ENCODE measurements around the gene GPR146.

Gene GPR146

GRCh38 chr7:1080252-1080920 is 36.0 kb downstream of the GPR146 start:
- Histone ChIP-seq H3K9ac (ENCODE audit: low read length) (no peak overlapping the region), H3K9me3 (ENCODE audit: low read length) (no peaks in the 10 kb centered on the region), H3K27ac (ENCODE audit: low read depth, low read length) (no peak overlapping the region), H3K4me1 (ENCODE audit: insufficient read depth, low read length) (no peaks in the 10 kb centered on the region), H3K4me3 (ENCODE audit: low read depth in 1 of 2, low read length in 2 of 2) (no peak overlapping the region), H3K36me3 (ENCODE audit: insufficient read depth, low read length) (no peaks in the 10 kb centered on the region), H3K27me3 (ENCODE audit: control insufficient read depth in 1 of 2, insufficient read depth in 2 of 2, low read length in 2 of 2) (no peaks in the 10 kb centered on the region)

- H3K4me3 ChIP-seq (ENCODE audit: low read depth in 1 of 2, low read length in 2 of 2), result no peak overlapping the region
- no peak overlapping the region for H3K27ac ChIP-seq (ENCODE audit: low read depth, low read length)
- H3K4me1 ChIP-seq (ENCODE audit: insufficient read depth, low read length), result no peaks in the 10 kb centered on the region
Observed at GRCh38 chr7:1080921-1081255, 36.5 kb downstream of the GPR146 start.

GRCh38 chr7:1081336-1081735 is 37.0 kb downstream of the GPR146 start:
- Histone ChIP-seq H3K27ac (ENCODE audit: low read depth, low read length) (no peak overlapping the region), H3K9me3 (ENCODE audit: low read length) (no peaks in the 10 kb centered on the region), H3K4me3 (ENCODE audit: low read depth in 1 of 2, low read length in 2 of 2) (no peak overlapping the region), H3K27me3 (ENCODE audit: control insufficient read depth in 1 of 2, insufficient read depth in 2 of 2, low read length in 2 of 2) (no peaks in the 10 kb centered on the region), H3K36me3 (ENCODE audit: insufficient read depth, low read length) (no peaks in the 10 kb centered on the region), H3K4me1 (ENCODE audit: insufficient read depth, low read length) (peaks cover 2% of the 10 kb centered on the region), H3K9ac (ENCODE audit: low read length) (no peak overlapping the region)

More at GRCh38 chr7:1080921-1081255, 36.5 kb downstream of the GPR146 start:
- Histone ChIP-seq H3K9me3 (ENCODE audit: low read length) (no peaks in the 10 kb centered on the region), H3K27me3 (ENCODE audit: control insufficient read depth in 1 of 2, insufficient read depth in 2 of 2, low read length in 2 of 2) (no peaks in the 10 kb centered on the region), H3K9ac (ENCODE audit: low read length) (no peak overlapping the region), H3K36me3 (ENCODE audit: insufficient read depth, low read length) (no peaks in the 10 kb centered on the region)

- Histone ChIP-seq H3K9ac (ENCODE audit: low read length) (no peak overlapping the region), H3K4me1 (ENCODE audit: insufficient read depth, low read length) (peaks cover 7% of the 10 kb centered on the region), H3K4me3 (ENCODE audit: low read depth in 1 of 2, low read length in 2 of 2) (no peak overlapping the region), H3K9me3 (ENCODE audit: low read length) (no peaks in the 10 kb centered on the region), H3K36me3 (ENCODE audit: insufficient read depth, low read length) (no peaks in the 10 kb centered on the region), H3K27me3 (ENCODE audit: control insufficient read depth in 1 of 2, insufficient read depth in 2 of 2, low read length in 2 of 2) (no peaks in the 10 kb centered on the region), H3K27ac (ENCODE audit: low read depth, low read length) (no peak overlapping the region)
Observed at GRCh38 chr7:1081931-1082401, 37.6 kb downstream of the GPR146 start.

GRCh38 chr7:1083729-1084657 is 39.6 kb downstream of the GPR146 start:
- Histone ChIP-seq H3K36me3 (ENCODE audit: insufficient read depth, low read length) (no peaks in the 10 kb centered on the region), H3K9me3 (ENCODE audit: low read length) (no peaks in the 10 kb centered on the region), H3K9ac (ENCODE audit: low read length) (no peak overlapping the region), H3K4me1 (ENCODE audit: insufficient read depth, low read length) (peaks cover 22% of the 10 kb centered on the region), H3K27ac (ENCODE audit: low read depth, low read length) (no peak overlapping the region), H3K4me3 (ENCODE audit: low read depth in 1 of 2, low read length in 2 of 2) (no peak overlapping the region), H3K27me3 (ENCODE audit: control insufficient read depth in 1 of 2, insufficient read depth in 2 of 2, low read length in 2 of 2) (no peaks in the 10 kb centered on the region)

GRCh38 chr7:1085266-1085665 is 40.9 kb downstream of the GPR146 start:
- Histone ChIP-seq H3K4me3 (ENCODE audit: low read depth in 1 of 2, low read length in 2 of 2) (no peak overlapping the region), H3K36me3 (ENCODE audit: insufficient read depth, low read length) (no peaks in the 10 kb centered on the region), H3K9ac (ENCODE audit: low read length) (no peak overlapping the region), H3K27me3 (ENCODE audit: control insufficient read depth in 1 of 2, insufficient read depth in 2 of 2, low read length in 2 of 2) (no peaks in the 10 kb centered on the region), H3K9me3 (ENCODE audit: low read length) (no peaks in the 10 kb centered on the region), H3K4me1 (ENCODE audit: insufficient read depth, low read length) (peaks cover 24% of the 10 kb centered on the region), H3K27ac (ENCODE audit: low read depth, low read length) (no peak overlapping the region)

- Histone ChIP-seq H3K27ac (ENCODE audit: low read depth, low read length) (no peak overlapping the region), H3K4me3 (ENCODE audit: low read depth in 1 of 2, low read length in 2 of 2) (no peak overlapping the region), H3K9me3 (ENCODE audit: low read length) (no peaks in the 10 kb centered on the region), H3K4me1 (ENCODE audit: insufficient read depth, low read length) (peaks cover 24% of the 10 kb centered on the region), H3K9ac (ENCODE audit: low read length) (no peak overlapping the region), H3K27me3 (ENCODE audit: control insufficient read depth in 1 of 2, insufficient read depth in 2 of 2, low read length in 2 of 2) (no peaks in the 10 kb centered on the region), H3K36me3 (ENCODE audit: insufficient read depth, low read length) (no peaks in the 10 kb centered on the region)
Observed at GRCh38 chr7:1085910-1086421, 41.6 kb downstream of the GPR146 start.

GRCh38 chr7:1086588-1087464 is 42.5 kb downstream of the GPR146 start:
- peaks cover 24% of the 10 kb centered on the region for H3K4me1 ChIP-seq (ENCODE audit: insufficient read depth, low read length)
- no peaks in the 10 kb centered on the region for H3K27me3 ChIP-seq (ENCODE audit: control insufficient read depth in 1 of 2, insufficient read depth in 2 of 2, low read length in 2 of 2)
- H3K36me3 ChIP-seq (ENCODE audit: insufficient read depth, low read length), result no peaks in the 10 kb centered on the region
- peak overlapping the region; percentile 48 for H3K27ac ChIP-seq (ENCODE audit: low read depth, low read length)
- H3K4me3 ChIP-seq (ENCODE audit: low read depth in 1 of 2, low read length in 2 of 2), result peak overlapping the region; percentile 44 to 77
- H3K9ac ChIP-seq (ENCODE audit: low read length), result no peak overlapping the region
- H3K9me3 ChIP-seq (ENCODE audit: low read length), result no peaks in the 10 kb centered on the region

GRCh38 chr7:1087465-1087814 is 43.1 kb downstream of the GPR146 start:
- Histone ChIP-seq H3K9me3 (ENCODE audit: low read length) (no peaks in the 10 kb centered on the region), H3K27me3 (ENCODE audit: control insufficient read depth in 1 of 2, insufficient read depth in 2 of 2, low read length in 2 of 2) (no peaks in the 10 kb centered on the region), H3K27ac (ENCODE audit: low read depth, low read length) (peak overlapping the region; percentile 48), H3K36me3 (ENCODE audit: insufficient read depth, low read length) (no peaks in the 10 kb centered on the region), H3K9ac (ENCODE audit: low read length) (peak overlapping the region; percentile 12), H3K4me1 (ENCODE audit: insufficient read depth, low read length) (peaks cover 24% of the 10 kb centered on the region), H3K4me3 (ENCODE audit: low read depth in 1 of 2, low read length in 2 of 2) (peak overlapping the region; percentile 44 to 77)

- Histone ChIP-seq H3K9me3 (ENCODE audit: low read length) (no peaks in the 10 kb centered on the region), H3K36me3 (ENCODE audit: insufficient read depth, low read length) (peaks cover 4% of the 10 kb centered on the region), H3K9ac (ENCODE audit: low read length) (peak within 1 kb of the TSS; percentile 12), H3K27ac (ENCODE audit: low read depth, low read length) (peak within 1 kb of the TSS; percentile 48), H3K27me3 (ENCODE audit: control insufficient read depth in 1 of 2, insufficient read depth in 2 of 2, low read length in 2 of 2) (no peaks in the 10 kb centered on the region), H3K4me3 (ENCODE audit: low read depth in 1 of 2, low read length in 2 of 2) (peak within 1 kb of the TSS; percentile 44 to 77), H3K4me1 (ENCODE audit: insufficient read depth, low read length) (peaks cover 24% of the 10 kb centered on the region)
Observed at GRCh38 chr7:1087952-1088920, 43.9 kb downstream of the GPR146 start, which contains the start of gene GPER1. Gene GPER1, plus strand, starts transcription at chr7:1088113. Its CDS starts 3,616 bp downstream, at chr7:1091729.
